ENCODE data around the gene DAW1. TPM values are rescaled to one million over a fixed set of nuclear protein-coding genes. Genes with fewer than 3 reads are reported as not detected.

Gene DAW1
- total RNA-seq, 1 donor from 2014 or later: not detected

DNA sequence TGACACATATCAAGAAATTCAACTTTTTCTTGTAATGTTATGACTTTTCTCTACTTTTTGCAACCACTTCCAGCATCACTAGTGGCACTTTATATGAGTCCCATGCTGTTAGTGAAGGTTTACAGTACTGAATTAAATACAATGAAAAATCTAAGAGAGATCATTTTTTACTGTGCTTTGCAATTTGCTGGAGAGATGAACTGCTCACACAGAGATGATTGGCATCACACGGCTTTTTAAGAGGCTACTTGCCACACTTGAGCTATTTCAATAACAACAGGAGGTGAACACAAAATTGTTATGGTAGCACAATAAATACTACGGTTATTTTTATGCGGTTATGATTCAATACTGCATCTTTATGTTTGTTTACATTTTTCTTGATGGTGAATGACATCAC, 88.9 kb downstream of the DAW1 start:
- Histone ChIP-seq H3K36me3 (ENCODE audit: control insufficient read depth, insufficient read depth, low read length) (no peaks in the 10 kb centered on the region), H3K4me3 (ENCODE audit: low read depth, low read length) (no peak overlapping the region), H3K27me3 (ENCODE audit: control insufficient read depth, insufficient read depth, low read length) (no peaks in the 10 kb centered on the region)
- no peak for DNase-seq (ENCODE audit: low read depth)
- TF ChIP-seq, protein P1, sequence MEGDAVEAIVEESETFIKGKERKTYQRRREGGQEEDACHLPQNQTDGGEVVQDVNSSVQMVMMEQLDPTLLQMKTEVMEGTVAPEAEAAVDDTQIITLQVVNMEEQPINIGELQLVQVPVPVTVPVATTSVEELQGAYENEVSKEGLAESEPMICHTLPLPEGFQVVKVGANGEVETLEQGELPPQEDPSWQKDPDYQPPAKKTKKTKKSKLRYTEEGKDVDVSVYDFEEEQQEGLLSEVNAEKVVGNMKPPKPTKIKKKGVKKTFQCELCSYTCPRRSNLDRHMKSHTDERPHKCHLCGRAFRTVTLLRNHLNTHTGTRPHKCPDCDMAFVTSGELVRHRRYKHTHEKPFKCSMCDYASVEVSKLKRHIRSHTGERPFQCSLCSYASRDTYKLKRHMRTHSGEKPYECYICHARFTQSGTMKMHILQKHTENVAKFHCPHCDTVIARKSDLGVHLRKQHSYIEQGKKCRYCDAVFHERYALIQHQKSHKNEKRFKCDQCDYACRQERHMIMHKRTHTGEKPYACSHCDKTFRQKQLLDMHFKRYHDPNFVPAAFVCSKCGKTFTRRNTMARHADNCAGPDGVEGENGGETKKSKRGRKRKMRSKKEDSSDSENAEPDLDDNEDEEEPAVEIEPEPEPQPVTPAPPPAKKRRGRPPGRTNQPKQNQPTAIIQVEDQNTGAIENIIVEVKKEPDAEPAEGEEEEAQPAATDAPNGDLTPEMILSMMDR (IDR thresholded peaks at IDR 0.05; ENCODE audit: insufficient read depth, low read length, poor library complexity, severe bottlenecking): no peak

GRCh38 chr2:227971619-227972230, 100.3 kb downstream of the DAW1 start:
- Histone ChIP-seq H3K36me3 (ENCODE audit: control insufficient read depth, insufficient read depth, low read length) (no peaks in the 10 kb centered on the region), H3K4me3 (ENCODE audit: low read depth, low read length) (no peak overlapping the region), H3K27me3 (ENCODE audit: control insufficient read depth, insufficient read depth, low read length) (no peaks in the 10 kb centered on the region)
- TF ChIP-seq, protein P1 (IDR thresholded peaks at IDR 0.05; ENCODE audit: insufficient read depth, low read length, poor library complexity, severe bottlenecking): no peak
- no peak for DNase-seq (ENCODE audit: low read depth)

DNA sequence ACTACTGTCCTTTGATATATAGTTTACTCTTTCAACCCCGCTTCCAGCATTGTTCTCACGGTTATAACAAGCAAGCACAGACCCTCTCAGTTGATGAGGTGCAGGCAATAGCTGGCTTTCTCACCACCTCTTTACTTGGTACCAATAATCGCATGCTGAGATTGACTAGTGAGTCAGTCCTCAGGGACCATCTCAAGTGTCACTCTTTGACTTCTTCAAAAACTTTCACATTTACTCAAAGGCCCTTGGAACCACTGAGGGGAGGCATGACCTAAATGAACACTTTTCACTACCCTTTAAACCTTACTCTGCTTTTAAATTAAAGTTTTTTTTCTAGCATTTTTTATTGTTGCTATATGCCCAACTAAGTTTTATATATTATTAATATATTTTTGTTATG, 101.8 kb downstream of the DAW1 start:
- no peak for DNase-seq (ENCODE audit: low read depth)
- TF ChIP-seq, protein P1 (IDR thresholded peaks at IDR 0.05; ENCODE audit: insufficient read depth, low read length, poor library complexity, severe bottlenecking): no peak
- H3K36me3 ChIP-seq (ENCODE audit: control insufficient read depth, insufficient read depth, low read length): no peaks in the 10 kb centered on the region
- no peaks in the 10 kb centered on the region for H3K27me3 ChIP-seq (ENCODE audit: control insufficient read depth, insufficient read depth, low read length)
- no peak overlapping the region for H3K4me3 ChIP-seq (ENCODE audit: low read depth, low read length)

Other genes with a start within 250 kb of the DAW1 start
- not detected in 2 replicates for gene SCYGR5, start 204.8 kb upstream of the DAW1 start, total RNA-seq
- 0.07 and 0.25 TPM in 2 replicates for gene SLC19A3, start 153.6 kb upstream of the DAW1 start, total RNA-seq
- not detected in 2 replicates for gene SCYGR6, start 146.9 kb upstream of the DAW1 start, total RNA-seq
- gene SCYGR7, start 143.3 kb upstream of the DAW1 start, total RNA-seq: not detected in 2 replicates
- gene SCYGR8, start 125.7 kb upstream of the DAW1 start, total RNA-seq: not detected in 2 replicates
- gene CCL20, start 57.8 kb upstream of the DAW1 start, total RNA-seq: 0.68 and 1.0 TPM in 2 replicates

Measured in kidney epithelial cell (primary cell).